Posterior vena cava (tissue), 2 donors: ENCODE results near the gene RNASE1. TPM values are rescaled to one million over a fixed set of nuclear protein-coding genes. Genes with fewer than 3 reads are reported as not detected.

Experiments used
- DNase-seq: peaks from one replicate; pipeline ENCODE4 v3.0.0-alpha.2; 2020; ENCODE audit warnings: low spot score
- intact Hi-C, 2 donors: fragments of 100-400 bp; cut with DNase I; formaldehyde crosslinking; loops; one replicate each; pipeline versions ENCODE4 v1.14.1 to v1.14.2; 2022 to 2023
- total RNA-seq, 2 donors: library from RNA; stranded (reverse); fragmentation: NEBNext Ultra II Directional; extraction: Animal tissue kit (Norgen Biotek cat#: 25700); gene quantifications; one replicate each; pipeline ENCODE4 v1.2.1, GENCODE V29; 2021
- donor health status: DM: yes; HTN: yes; CAD: no.
- donor health status: DM: yes; HTN: yes; CAD: no.

The RNASE1 gene
- total RNA-seq, 2 donors from 2014 or later: 222 to 363 TPM

GRCh38 chr14:20811986-20812975 lies 9.6 kb upstream of the RNASE1 start:
- no peak for DNase-seq
- intact Hi-C loops: no loop called here

DNA sequence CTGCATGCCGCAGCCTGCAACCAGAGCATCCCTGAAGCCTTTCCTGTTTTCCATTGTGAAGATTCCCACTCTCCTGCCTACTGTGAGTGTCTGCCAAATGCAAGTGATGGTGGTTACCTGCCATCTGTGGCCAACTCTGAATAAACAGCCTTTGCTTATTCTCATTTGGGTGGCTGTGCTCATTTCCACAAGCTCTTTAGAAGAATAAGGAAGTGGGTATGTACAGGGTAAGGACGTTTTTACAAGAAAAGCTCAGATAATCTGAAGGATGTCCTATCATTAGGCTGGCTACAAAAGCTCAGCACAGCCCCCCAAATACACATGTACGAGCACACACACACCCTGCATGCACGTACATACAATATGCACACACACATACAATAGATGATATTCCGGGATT lies 7.3 kb upstream of the RNASE1 start:
- intact Hi-C loops: no loop called here
- no peak for DNase-seq

- intact Hi-C loops: no loop called here
- no peak for DNase-seq
Observed at GRCh38 chr14:20808162-20808483, 5.5 kb upstream of the RNASE1 start.

- intact Hi-C loops: no loop called here
- no peak for DNase-seq
Observed at GRCh38 chr14:20807304-20808161, 4.9 kb upstream of the RNASE1 start.

DNA sequence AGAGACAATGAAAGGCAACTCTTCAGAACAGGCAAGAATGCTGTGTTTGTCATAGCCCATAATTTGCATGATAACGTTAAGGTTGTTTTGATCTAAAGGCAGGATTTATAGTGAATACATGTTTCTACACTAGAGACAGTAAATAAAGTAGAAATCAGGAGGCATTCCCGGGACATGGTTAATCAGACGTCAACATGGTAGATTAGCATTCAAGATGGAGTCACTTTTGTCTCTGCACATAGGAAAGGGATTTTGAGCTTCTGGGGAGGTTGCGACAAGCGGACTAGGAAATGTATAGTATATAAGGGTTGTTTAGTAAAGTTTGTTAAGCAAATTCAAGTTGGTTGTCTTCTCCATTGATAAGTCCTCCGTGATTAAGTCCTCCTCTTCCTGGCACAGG lies 2.8 kb upstream of the RNASE1 start:
- intact Hi-C loops: no loop called here

DNA sequence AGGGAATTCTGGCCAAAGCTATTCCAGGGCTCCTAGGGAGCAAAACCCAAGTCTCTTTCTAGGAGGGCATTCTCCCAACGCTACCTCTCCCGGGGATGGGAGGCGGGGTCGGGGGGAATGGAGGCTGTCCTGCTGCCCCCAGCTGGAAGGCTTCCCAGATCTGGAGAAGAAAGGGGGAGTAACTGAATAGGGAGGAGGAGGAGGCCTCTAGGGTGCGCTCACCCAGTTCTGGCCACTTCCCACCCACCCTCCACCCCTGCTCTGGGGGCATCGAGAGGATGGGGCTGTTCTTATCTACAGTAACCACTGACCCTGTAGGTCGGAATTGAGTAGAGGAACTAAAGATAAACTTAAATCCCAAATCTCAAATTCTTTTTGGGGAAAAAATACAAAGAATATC lies 579 bp upstream of the RNASE1 start:
- intact Hi-C loops: no loop called here
- no peak for DNase-seq

More for the DNA sequence above, 2.8 kb upstream of the RNASE1 start:
- no peak for DNase-seq

DNA sequence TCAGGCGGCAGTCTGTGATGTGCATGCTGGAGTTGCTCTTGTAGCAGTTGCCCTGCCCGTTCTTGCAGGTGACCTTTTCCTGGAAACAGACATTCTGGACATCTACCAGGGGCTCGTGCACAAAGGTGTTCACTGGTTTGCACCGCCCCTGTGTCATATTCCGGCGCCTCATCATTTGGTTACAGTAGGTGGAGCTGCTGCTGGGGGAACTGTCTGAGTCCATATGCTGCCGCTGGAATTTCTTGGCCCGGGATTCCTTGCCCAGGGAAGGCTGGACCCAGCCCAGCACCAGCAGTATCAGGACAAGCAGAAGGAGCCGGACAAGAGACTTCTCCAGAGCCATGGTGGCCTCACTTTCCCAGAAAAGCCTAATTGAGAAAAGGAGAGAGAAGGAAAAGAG lies 918 bp downstream of the RNASE1 start:
- no peak for DNase-seq
- intact Hi-C loops: no loop called here

DNA sequence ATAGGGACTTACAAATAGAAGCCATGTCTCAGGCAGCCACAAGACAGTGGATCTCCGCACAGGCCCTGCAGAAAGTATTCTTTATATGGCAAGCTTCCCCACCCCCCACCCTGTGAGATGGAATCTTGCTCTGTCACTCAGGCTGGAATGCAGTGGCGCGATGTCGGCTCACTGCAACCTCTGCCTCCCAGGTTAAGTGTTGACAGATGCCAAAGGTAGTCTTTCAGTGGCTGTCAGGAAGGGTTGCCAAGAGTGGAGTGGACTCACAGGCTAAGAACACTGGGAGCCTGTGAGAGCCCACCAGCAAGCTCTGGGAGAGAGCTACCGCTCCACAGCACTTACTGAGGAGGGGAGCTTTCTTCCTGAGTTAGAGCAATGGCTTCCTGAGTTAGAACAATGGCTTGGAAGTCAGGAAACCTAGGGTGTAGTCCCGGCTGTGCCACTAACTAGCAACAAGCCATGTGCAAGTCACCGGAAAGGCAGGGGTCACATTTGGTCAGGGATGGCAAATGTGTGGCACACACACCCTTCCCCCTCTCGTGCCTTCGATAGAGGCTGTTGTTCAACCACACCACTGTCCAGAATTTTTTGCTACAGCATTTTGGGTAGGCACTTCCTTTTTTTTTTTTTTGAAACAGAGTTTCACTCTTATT lies 2.6 kb downstream of the RNASE1 start:
- no peak for DNase-seq
- intact Hi-C loops: no loop called here

GRCh38 chr14:20799456-20799891 lies 3.2 kb downstream of the RNASE1 start:
- no peak for DNase-seq
- intact Hi-C loops: no loop called here

DNA sequence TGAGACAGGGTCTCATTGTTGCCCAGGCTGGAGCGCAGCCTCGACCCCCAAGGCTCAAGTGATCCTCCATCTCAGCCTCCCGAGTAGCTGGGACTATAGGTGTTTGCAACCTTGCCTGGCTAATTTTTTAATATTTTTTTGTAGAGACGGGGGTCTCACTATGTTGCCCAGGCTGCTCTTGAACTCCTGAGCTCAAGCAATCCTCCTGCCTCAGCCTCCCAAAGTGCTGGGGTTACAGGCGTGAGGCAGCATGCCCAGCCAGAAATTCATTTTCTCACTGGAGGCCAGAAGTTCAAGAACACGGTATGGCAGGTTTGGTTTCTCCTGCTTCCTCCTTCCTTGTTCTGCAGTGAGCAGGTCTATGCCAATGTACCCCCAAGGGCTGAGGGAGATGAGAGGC lies 3.7 kb downstream of the RNASE1 start:
- DNase-seq: no peak
- intact Hi-C loops: no loop called here

GRCh38 chr14:20798318-20798717 lies 4.3 kb downstream of the RNASE1 start:
- intact Hi-C loops: no loop called here
- DNase-seq: no peak

DNA sequence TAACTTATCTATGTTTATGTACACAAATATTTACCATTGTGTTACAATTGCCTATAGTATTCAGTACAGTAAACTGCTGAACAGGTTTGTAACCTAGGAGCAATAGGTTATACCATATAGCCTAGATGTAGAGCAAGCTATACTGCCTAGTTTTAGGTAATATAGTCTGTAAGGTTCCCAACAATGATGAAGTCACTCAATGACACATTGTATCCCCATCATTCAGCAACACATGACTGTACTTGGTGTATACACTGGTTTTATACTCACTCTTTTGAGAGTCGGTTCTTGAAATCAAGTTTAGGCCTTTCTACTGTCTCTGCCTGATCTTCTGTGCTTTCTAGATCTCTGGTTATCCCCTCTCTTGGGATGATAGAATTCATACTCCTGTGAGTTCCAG lies 5.5 kb downstream of the RNASE1 start:
- intact Hi-C loops: no loop called here
- DNase-seq: no peak

DNA sequence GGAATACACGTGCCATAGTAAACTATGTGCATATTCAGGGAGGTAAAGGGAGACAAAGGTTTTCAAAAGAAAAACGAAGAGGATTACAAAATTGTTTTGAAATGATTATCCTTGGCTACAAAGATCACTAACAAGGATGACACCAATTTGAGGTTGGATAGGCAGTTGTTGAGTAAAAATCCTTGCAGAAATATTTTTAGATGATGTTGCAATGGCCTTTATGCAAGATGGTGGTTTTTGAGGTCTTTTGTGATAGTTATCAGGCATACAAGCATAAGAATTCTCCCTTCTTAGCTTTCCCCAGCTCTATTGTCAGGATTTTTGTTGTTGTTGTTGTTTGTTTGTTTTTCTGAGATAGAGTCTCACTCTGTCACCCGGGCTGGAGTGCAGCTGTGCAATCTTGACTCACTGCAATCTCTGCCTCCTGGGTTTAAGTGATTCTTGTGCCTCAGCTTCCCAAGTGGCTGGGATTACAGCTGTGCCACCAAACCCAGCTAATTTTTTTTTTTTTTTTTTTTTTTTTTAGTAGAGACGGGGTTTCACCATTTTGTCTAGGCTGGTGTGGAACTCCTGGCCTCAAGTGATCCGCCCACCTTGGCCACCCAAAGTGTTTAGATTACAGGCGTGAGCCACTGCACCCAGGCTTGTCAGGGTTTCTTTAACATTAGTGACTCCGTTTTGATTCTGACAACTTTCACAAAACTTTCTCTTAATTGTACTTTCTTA lies 7.8 kb downstream of the RNASE1 start:
- intact Hi-C loops: no loop called here

DNA sequence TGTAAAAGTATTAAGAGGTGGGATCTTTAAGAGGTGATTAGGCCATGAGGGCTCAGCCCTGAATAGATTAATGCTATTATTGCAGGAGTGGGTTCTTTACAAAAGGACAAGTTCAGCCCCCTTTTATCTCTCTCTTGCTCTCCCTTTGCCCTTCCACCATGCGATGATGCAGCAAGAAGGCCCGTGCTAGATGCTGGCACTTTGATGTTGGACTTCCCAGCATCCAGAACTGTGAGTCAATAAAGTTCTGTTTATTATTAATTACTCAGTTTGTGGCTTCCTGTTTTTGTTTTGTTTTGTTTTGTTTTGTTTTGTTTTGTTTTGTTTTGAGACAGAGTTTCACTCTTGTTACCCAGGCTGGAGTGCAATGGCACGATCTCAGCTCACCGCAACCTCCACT lies 10.1 kb downstream of the RNASE1 start:
- no peak for DNase-seq
- intact Hi-C loops: no loop called here

More for the DNA sequence above, 7.8 kb downstream of the RNASE1 start:
- DNase-seq: no peak

DNA sequence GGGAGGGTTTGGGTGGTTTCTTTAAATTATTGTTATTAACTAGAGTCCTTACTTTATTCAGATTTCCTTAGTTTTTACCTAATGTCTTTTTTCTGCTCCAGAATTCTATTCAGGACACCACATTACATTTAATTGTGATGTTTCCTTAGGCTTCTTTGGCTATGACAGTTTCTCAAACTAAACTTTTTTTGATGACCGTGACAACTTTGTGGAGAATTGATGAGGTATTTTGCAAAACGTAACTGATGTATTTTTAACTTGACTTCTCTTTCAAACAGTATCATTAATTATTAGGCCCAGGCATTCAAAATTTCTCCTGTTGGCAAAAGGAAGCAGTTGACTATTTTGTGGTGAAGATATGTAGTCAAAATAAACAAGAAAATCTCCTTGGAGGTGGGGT lies 11.0 kb downstream of the RNASE1 start:
- intact Hi-C loops: no loop called here

DNA sequence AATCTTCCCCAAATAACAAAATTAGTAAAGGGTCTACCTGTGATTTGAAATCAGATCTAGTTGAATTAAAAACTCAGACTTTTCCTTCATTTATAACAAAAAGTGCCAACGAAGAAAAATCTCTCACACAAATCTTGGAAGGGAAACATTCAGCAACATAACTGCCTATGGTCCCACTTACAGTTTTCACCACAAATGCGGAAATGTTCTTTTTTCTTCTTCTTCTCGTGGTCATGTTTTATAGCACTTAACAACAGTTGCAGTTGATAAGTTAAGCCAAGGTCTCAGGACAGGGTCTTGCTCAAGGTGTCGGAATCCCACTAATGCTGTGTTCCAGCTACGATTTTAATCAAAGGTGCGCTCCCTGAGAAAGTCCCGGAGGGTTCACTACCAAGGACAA lies 11.5 kb downstream of the RNASE1 start:
- DNase-seq: no peak
- intact Hi-C loops: no loop called here

More for the DNA sequence above, 11.0 kb downstream of the RNASE1 start:
- no peak for DNase-seq

- intact Hi-C loops: no loop called here
- no peak for DNase-seq
Observed at GRCh38 chr14:20790464-20791116, 12.1 kb downstream of the RNASE1 start.

GRCh38 chr14:20789230-20789813 lies 13.3 kb downstream of the RNASE1 start:
- intact Hi-C loops: no loop called here
- no peak for DNase-seq
